ENCODE results near the gene NFIX. TPM values are rescaled to one million over a fixed set of nuclear protein-coding genes. Genes with fewer than 3 reads are reported as not detected.

The NFIX gene
- total RNA-seq, 1 experiment from 2014 or later, result 16.4 TPM

DNA sequence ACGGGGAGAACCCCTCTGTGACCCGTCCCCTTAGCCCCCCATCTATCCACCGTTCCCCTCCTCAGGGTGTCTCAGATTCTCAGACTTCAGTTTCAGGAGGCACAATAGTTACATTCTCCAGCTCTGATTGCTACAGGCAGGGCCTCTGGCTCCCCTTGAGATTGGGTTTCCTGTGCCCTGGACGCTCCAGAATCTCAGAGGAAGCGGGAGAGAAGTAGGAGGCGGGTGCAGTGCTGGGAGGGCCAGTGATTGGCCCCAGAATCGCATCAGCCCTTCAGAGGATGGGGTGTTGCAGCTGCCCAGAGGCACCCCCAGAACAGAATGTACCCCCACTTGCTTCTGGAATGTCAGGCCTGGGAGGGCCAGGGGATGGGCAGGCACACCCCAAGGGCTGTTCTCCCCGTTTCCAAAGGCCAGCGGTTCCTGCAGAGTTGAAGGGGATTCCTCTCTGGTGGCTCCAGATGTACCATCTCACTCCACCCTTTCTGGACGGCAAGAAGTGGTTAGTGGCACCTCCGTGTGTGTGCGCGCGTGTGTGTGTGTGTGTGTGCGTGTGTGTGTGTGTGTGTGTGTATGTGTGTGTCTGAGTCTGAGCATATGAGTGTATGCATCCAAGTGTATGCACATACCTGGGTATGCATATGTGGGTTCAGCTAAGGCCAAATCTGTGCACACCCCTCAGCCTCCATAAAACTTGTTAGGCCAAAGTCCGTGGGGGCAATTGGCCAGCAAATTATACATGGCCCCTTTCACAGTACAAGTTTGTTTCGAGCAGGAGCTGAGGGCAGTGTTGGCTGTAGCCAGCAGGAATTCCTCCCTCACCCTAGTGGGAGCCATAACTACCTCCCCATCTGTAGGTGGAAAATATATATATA is 71.9 kb downstream of the NFIX start:
- no peaks in the 10 kb centered on the region for H3K4me1 Mint-ChIP-seq (ENCODE audit: low read depth, unreplicated experiment)
- BruUV-seq (replicated peaks), result no TSS peak

DNA sequence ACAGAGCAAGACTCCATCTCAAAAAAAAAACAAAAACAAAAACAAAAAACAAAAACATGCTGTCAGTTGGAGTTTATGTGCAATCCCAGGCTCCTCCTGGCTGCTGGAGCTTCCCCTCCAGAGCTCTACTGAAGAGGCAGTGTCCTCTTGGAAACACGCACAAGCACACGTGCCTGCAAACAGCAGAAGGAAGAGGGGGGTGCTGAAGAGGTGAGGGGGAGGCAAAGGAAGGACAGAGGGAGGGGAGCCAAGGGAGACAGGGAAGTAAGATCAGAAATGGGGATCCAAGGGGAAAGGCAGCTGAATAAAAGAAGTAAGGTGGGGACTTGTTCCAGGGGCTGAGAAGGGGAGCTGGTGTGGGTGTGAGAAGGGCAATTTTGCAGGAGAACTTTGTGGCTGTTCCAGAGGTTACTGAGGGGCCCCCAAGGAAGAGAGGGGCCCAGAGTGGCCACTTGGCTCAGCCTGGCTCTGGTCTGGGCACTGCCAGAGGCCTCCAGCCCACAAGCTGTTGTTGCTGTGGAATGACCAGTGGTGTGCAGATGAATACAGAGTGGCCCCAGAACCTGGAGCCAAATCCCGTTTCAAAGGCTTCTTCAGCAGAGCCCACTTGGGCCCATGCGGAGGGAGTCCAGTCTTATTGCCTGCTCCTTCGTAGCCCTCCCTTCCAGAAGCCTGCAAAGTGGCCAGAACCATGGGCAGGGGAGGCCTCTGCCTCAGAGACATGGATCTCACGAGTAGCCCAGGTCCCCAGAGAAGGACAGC is 73.0 kb downstream of the NFIX start:
- intact Hi-C loops (cut with micrococcal nuclease; ENCODE audit: unreplicated experiment), result no loop called here
- TF ChIP-seq, protein P1, sequence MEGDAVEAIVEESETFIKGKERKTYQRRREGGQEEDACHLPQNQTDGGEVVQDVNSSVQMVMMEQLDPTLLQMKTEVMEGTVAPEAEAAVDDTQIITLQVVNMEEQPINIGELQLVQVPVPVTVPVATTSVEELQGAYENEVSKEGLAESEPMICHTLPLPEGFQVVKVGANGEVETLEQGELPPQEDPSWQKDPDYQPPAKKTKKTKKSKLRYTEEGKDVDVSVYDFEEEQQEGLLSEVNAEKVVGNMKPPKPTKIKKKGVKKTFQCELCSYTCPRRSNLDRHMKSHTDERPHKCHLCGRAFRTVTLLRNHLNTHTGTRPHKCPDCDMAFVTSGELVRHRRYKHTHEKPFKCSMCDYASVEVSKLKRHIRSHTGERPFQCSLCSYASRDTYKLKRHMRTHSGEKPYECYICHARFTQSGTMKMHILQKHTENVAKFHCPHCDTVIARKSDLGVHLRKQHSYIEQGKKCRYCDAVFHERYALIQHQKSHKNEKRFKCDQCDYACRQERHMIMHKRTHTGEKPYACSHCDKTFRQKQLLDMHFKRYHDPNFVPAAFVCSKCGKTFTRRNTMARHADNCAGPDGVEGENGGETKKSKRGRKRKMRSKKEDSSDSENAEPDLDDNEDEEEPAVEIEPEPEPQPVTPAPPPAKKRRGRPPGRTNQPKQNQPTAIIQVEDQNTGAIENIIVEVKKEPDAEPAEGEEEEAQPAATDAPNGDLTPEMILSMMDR (IDR thresholded peaks at IDR 0.05; ENCODE audit: unreplicated experiment), result no peak
- peaks cover 9% of the 10 kb centered on the region for H3K27me3 Mint-ChIP-seq (ENCODE audit: unreplicated experiment)
- H3K9me3 Mint-ChIP-seq (ENCODE audit: low read depth, unreplicated experiment), result no peaks in the 10 kb centered on the region
- CTCF ChIA-PET, result interaction anchor here (0.7 kb wide), 1 partner anchor 57 kb away, joined by 3 read pairs; no protein-coding TSS in a partner anchor
- no peak overlapping the region for H3K4me3 Mint-ChIP-seq (ENCODE audit: low read depth, unreplicated experiment)
- H3K27ac Mint-ChIP-seq (ENCODE audit: unreplicated experiment), result no peak overlapping the region
- no TSS peak for BruUV-seq (replicated peaks)
- DNase-seq, result no peak
- H3K4me1 Mint-ChIP-seq (ENCODE audit: low read depth, unreplicated experiment), result no peaks in the 10 kb centered on the region
- H3K36me3 Mint-ChIP-seq (ENCODE audit: insufficient read depth, unreplicated experiment), result peaks cover 6% of the 10 kb centered on the region

More for the DNA sequence above, 71.9 kb downstream of the NFIX start:
- Mint-ChIP-seq H3K27ac (ENCODE audit: unreplicated experiment) (no peak overlapping the region), H3K4me3 (ENCODE audit: low read depth, unreplicated experiment) (no peak overlapping the region), H3K27me3 (ENCODE audit: unreplicated experiment) (peaks cover 16% of the 10 kb centered on the region), H3K36me3 (ENCODE audit: insufficient read depth, unreplicated experiment) (peaks cover 6% of the 10 kb centered on the region), H3K9me3 (ENCODE audit: low read depth, unreplicated experiment) (no peaks in the 10 kb centered on the region)
- CTCF ChIA-PET, result interaction anchor here (0.7 kb wide), 1 partner anchor 56 kb away, joined by 3 read pairs; no protein-coding TSS in a partner anchor
- intact Hi-C loops (cut with micrococcal nuclease; ENCODE audit: unreplicated experiment), result no loop called here
- TF ChIP-seq, protein P1 (IDR thresholded peaks at IDR 0.05; ENCODE audit: unreplicated experiment), result no peak
- no peak for DNase-seq

DNA sequence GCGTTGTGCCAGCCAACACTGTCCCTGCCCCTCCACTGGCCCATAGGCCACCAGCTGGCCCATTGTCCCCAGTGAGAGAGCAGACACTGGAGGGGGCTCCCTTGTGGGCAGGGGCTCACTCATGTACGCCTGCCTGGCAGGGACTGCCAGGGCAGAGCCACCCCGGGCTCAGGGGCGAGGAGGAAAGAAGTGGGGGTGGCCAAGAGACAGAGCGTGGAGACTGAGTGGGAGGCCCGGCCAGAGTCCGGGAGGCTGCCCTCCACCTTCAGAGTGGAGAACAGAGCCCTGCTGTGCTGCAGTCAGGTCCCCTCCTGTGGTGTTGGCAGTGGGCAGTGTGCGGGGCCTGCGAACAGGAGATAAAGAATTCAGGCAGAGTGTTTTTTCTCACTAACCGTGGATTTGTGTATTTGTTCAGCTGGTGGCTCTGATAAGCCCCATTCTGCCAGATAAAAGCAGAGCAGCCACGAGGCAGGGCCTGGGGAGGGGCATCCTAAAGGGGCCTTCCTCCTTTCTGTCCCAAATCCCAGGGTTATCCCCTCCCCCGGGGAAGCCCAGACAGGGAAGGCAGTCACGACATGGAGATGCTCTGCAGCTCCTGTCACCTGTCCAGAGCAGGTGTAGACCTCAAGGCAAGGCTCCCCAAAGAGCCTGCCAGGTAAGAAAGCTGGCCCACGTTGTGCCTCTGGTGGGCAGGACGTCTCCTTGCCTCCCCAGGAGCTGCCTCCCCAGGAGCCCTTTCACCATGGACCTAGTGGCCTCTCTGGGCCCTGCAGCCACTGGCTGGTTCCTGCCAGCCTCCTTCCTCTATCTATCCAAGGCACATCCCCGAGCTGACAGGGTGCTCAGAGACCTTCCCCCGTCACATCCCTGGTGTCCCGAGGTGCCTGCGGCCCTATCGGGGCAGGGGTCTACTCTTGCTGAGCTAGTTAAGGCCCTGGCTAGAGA is 74.4 kb downstream of the NFIX start:
- DNase-seq, result no peak
- CTCF ChIA-PET, result no interaction called here
- Mint-ChIP-seq H3K4me1 (ENCODE audit: low read depth, unreplicated experiment) (no peaks in the 10 kb centered on the region), H3K27me3 (ENCODE audit: unreplicated experiment) (no peaks in the 10 kb centered on the region), H3K27ac (ENCODE audit: unreplicated experiment) (no peak overlapping the region), H3K9me3 (ENCODE audit: low read depth, unreplicated experiment) (no peaks in the 10 kb centered on the region), H3K4me3 (ENCODE audit: low read depth, unreplicated experiment) (no peak overlapping the region), H3K36me3 (ENCODE audit: insufficient read depth, unreplicated experiment) (peaks cover 6% of the 10 kb centered on the region)
- TF ChIP-seq, protein P1 (IDR thresholded peaks at IDR 0.05; ENCODE audit: unreplicated experiment), result no peak
- BruUV-seq (replicated peaks), result no TSS peak
- intact Hi-C loops (cut with micrococcal nuclease; ENCODE audit: unreplicated experiment), result no loop called here
